ENCODE measurements around the gene MCF2L.

GRCh38 chr13:113074401-113074800, 105.4 kb downstream of the MCF2L start:
- TF ChIP-seq CTCF (IDR thresholded peaks at IDR 0.05) (no peak), POLR2A (IDR thresholded peaks at IDR 0.05) (no peak)
